Measurements from ENCODE around the gene DRC7.
"Not testable (repeated sequence)": the region's sequence is repeated elsewhere in the genome, so short reads cannot be mapped to it uniquely, and the experiment has no call there.

DRC7 gene

DNA sequence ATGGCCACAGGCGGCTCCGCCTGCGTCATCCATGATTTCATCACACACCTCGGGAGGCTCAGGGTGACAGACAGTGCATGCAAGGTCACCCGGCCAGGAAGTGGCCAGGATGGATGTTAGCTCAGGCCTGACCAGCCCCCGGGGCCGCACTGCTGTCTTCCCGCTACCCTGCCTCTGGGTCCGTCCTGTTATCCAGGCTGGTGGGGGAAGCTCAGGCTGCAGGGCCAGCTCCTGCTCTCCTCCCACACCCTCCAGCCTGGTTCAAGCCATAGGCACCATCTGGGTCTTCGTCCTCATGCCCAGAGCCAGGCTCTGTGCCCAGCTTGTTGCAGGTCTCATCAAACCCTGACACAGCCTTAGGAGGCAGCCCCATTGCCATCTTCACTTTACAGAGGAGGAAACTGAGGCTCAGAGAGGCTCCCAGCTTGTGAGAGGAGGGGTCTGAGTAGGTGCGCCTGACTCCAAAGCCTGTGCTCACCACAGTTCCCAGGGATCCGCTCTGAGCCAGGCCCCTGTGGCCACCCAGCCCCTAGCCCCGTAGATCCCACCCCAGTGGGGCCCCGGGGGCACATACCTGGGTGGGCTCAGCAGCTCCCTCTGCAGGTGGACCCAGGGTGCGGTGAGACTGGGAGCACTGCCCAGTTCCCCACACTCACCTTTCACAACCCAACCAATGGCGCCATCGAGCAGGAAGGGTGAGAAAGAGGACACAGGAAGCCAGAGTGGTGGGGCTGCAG is 26.9 kb upstream of the DRC7 start:
- no peaks in the 10 kb centered on the region for H3K4me1 Mint-ChIP-seq
- H3K27me3 Mint-ChIP-seq: peaks cover 28% of the 10 kb centered on the region
- no peak overlapping the region for H3K4me3 Mint-ChIP-seq
- H3K27ac Mint-ChIP-seq: no peak overlapping the region
- peak; percentile 13 for ATAC-seq
- H3K9me3 Mint-ChIP-seq: no peaks in the 10 kb centered on the region
- no peaks in the 10 kb centered on the region for H3K36me3 Mint-ChIP-seq

DNA sequence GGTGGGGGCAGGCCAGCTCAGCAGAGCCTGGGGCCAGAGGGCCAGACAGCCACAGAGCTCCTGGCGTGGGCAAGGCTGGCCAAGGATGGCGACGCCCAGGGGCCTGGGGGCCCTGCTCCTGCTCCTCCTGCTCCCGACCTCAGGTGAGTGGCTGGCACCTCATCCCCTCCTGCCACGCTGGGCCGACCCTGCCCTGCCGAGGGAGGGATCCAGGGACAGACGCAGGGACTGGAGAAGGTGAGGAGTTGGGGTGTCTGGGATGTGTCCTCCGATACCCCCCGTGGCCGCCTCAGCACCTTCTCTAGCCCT is 26.4 kb upstream of the DRC7 start, which contains the start of gene ADGRG3:
Gene ADGRG3, plus strand, starts transcription at position 44 of the 309 bp plus-strand sequence. Its CDS starts 42 bp downstream, at position 86.
- no peak for ATAC-seq
- H3K27me3 Mint-ChIP-seq: peaks cover 31% of the 10 kb centered on the region
- H3K27ac Mint-ChIP-seq: no peak within 1 kb of the TSS
- H3K4me3 Mint-ChIP-seq: no peak within 1 kb of the TSS
- no peaks in the 10 kb centered on the region for H3K9me3 Mint-ChIP-seq
- H3K4me1 Mint-ChIP-seq: no peaks in the 10 kb centered on the region
- no peaks in the 10 kb centered on the region for H3K36me3 Mint-ChIP-seq

DNA sequence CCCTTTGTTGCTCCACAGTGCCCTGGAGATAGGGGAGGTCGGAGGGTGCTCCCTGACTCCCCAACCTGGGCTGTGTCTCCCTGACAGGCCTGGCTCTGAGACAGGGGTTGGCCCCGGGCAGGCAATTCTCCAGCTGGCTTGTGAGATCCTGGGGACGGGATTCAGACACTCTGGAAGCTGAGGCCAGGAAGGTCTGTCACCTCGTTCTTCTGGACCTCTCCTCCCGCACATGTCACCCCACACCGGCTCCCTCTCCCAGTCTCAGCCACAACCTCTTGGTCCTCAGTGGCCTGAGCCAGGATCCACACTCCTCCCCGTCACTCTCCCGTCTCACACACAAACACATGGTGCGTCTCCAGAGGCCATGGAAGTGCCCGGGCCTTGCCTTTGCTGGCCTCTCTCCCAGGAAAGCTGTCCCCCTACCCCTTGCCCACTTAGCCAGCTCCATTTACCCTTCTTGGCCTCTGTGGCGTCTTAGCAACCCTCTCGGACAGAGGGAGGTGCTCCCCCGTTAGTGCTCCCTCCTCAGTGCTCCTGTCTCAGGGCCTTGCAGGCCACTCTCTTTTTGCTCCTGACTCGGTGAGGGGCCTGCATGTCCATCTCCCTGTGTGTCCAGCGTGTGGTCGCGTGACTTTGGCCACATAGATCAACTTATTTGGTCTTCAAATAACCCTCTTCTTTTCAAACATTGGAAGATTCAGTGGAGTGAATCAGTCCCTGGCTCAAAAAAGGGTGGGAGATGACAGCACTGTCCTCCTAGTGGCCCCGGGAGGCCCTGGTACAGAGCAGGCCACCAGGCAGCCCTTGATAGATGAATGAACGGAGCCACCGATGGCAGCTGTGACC is 25.8 kb upstream of the DRC7 start:
- no peaks in the 10 kb centered on the region for H3K4me1 Mint-ChIP-seq
- no peak for ATAC-seq
- no peak overlapping the region for H3K4me3 Mint-ChIP-seq
- no peaks in the 10 kb centered on the region for H3K9me3 Mint-ChIP-seq
- H3K36me3 Mint-ChIP-seq: no peaks in the 10 kb centered on the region
- no peak overlapping the region for H3K27ac Mint-ChIP-seq
- H3K27me3 Mint-ChIP-seq: peaks cover 37% of the 10 kb centered on the region

DNA sequence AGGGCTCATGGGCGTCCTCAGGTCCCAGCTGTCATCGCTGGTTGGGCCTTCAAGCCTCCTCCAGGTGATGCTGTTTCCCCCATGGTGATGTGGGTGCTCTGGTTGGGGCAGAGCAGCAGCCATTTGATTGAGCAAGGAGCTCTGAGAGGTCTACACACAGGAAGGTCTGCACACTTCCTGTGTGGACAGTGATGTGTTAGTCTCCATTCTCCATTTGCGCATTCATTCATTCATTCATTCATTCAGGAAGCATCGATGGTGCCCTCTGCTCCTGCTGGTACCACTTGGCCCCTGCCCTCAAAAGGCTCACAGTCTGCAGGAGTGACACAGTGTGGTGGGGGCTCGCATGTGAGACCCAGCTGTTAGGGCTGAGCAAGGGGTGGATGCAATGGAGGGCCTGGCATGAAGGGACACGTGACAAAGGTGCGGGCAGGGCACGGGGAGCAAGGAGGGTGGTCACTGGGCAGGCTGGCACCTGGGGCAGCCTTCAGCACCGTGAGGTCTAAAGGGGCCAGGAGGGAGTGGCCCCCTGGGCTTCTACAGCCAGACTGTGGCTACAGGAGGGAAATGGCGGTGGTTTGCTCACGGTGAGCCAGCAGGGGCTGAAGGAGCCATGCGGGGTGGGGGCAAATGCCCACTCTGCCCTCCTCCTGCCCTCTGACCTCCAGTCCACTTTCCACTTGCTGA is 25.0 kb upstream of the DRC7 start:
- H3K27ac Mint-ChIP-seq: no peak overlapping the region
- H3K4me1 Mint-ChIP-seq: no peaks in the 10 kb centered on the region
- no peak for ATAC-seq
- peaks cover 37% of the 10 kb centered on the region for H3K27me3 Mint-ChIP-seq
- no peak overlapping the region for H3K4me3 Mint-ChIP-seq
- H3K9me3 Mint-ChIP-seq: no peaks in the 10 kb centered on the region
- H3K36me3 Mint-ChIP-seq: no peaks in the 10 kb centered on the region

DNA sequence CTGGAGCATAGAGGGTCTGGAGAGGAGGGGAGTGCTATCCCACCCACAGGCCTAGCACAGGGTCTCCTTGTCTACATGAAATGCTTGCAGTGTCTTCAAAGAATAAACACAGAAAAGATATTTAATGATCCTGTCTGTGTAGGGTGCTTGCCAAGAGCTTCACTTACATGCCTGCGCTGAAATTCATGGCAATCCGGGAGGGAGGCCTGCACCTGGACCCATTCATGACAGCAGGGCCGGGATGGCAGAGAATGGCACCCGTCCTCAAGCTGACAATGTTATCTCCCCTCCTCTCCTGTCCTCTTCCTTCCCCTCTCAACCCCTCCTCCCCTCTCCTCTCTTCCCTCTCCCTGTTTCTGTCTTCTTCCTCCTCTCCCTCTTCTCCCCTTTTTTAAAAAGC is 24.4 kb upstream of the DRC7 start:
- H3K36me3 Mint-ChIP-seq: no peaks in the 10 kb centered on the region
- H3K9me3 Mint-ChIP-seq: no peaks in the 10 kb centered on the region
- no peak overlapping the region for H3K27ac Mint-ChIP-seq
- H3K4me1 Mint-ChIP-seq: no peaks in the 10 kb centered on the region
- H3K27me3 Mint-ChIP-seq: peaks cover 37% of the 10 kb centered on the region
- no peak for ATAC-seq
- H3K4me3 Mint-ChIP-seq: no peak overlapping the region

DNA sequence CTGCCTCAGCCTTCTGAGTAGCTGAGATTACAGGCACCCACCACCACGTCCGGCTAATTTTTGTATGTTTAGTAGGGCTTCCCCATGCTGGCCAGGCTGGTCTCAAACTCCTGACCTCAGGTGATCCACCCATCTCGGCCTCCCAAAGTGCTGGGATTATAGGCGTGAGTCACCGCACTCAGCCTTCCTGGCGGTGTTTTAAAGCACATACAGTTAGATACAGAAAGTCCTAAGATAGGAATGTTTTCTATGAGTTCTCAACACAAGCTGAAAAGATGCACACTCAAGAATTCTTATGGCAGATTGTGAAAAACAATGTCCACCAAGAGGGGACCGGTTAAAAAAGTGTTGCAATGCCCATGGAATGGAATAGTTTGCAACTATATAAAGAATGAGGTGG is 23.2 kb upstream of the DRC7 start:
- H3K9me3 Mint-ChIP-seq, H3K27ac Mint-ChIP-seq, H3K4me3 Mint-ChIP-seq, H3K4me1 Mint-ChIP-seq, H3K36me3 Mint-ChIP-seq, ATAC-seq: not testable (repeated sequence)
- peaks cover 37% of the 10 kb centered on the region for H3K27me3 Mint-ChIP-seq

DNA sequence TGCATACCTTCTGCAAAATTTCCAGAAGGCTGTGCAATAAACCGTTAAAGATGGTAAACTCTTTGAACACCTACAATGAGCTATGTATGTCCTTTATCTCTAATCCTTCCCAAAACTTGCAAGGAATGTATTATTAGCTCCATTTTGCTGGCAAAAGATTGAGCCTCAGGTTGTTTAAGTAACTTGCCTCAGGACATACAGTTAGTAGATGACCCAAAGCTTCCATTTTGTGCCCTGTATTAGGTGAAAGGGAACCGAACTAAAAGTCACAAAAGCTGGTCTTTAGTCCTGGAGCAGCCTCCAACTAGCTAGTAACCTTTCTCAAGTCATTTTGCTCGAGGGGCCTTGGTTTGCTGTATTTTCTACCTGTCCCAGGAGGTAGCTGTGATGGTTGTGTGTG is 22.2 kb upstream of the DRC7 start:
- no peak for ATAC-seq
- no peak overlapping the region for H3K27ac Mint-ChIP-seq
- no peaks in the 10 kb centered on the region for H3K36me3 Mint-ChIP-seq
- H3K9me3 Mint-ChIP-seq: no peaks in the 10 kb centered on the region
- H3K27me3 Mint-ChIP-seq: peaks cover 37% of the 10 kb centered on the region
- no peaks in the 10 kb centered on the region for H3K4me1 Mint-ChIP-seq
- no peak overlapping the region for H3K4me3 Mint-ChIP-seq

DNA sequence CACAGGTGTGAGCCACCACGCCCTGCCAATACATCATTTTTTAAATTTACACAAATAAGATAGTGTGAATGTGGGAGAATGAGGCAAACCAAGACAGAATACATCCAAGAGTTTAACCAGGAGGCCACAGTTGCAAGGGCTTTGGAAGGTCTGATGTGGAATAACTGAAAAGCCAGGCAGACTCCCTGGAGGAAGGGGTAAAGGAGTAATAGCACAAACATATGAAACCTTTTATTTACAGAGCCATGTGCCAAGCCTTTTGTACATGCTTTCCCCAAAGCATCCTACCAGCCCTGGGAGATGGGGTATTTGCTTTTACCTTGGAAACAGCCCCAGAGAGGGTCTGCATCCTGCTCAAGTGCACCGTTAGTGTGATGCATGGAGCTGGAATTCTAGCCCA is 21.8 kb upstream of the DRC7 start:
- Mint-ChIP-seq H3K4me1 (no peaks in the 10 kb centered on the region), H3K9me3 (no peaks in the 10 kb centered on the region), H3K27me3 (peaks cover 37% of the 10 kb centered on the region), H3K36me3 (no peaks in the 10 kb centered on the region), H3K27ac (no peak overlapping the region), H3K4me3 (no peak overlapping the region)
- no peak for ATAC-seq

DNA sequence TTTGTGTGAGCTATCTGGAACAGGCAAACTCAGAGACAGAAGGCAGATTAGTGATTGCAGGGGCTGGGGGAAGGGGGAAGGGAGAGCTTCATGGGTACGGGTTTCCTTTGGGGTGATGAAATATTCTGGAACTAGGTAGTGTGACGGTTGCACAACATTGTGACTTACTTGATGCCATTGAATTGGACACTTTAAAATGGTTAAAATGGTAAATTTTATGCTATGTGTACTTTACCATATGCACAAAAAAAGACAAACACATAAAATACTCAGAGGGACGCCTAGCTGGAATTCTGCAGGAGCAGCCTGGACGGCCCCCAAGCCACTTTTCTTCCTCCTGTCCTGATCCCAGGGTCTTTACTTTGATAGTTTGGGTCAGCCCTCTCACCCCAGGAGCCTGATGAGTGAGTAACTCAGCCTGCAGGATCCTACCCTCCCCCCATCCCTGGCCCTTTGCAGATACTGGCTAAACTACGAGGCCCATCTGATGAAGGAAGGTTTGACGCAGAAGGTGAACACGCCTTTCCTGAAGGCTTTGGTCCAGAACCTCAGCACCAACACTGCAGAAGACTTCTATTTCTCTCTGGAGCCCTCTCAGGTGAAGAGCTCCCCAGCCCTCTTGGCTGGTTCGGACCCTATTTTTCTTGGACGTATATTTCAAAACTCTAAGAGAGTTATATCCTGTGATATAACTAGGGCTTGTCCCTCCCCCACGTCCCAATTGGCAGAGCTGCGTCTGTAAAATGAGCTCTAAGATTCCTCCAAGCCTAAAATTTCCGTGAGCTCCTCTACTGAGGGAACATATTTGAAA is 18.7 kb upstream of the DRC7 start:
- H3K27ac Mint-ChIP-seq: no peak overlapping the region
- ATAC-seq: no peak
- peaks cover 8% of the 10 kb centered on the region for H3K4me1 Mint-ChIP-seq
- H3K27me3 Mint-ChIP-seq: peaks cover 9% of the 10 kb centered on the region
- no peaks in the 10 kb centered on the region for H3K36me3 Mint-ChIP-seq
- no peaks in the 10 kb centered on the region for H3K9me3 Mint-ChIP-seq
- no peak overlapping the region for H3K4me3 Mint-ChIP-seq

DNA sequence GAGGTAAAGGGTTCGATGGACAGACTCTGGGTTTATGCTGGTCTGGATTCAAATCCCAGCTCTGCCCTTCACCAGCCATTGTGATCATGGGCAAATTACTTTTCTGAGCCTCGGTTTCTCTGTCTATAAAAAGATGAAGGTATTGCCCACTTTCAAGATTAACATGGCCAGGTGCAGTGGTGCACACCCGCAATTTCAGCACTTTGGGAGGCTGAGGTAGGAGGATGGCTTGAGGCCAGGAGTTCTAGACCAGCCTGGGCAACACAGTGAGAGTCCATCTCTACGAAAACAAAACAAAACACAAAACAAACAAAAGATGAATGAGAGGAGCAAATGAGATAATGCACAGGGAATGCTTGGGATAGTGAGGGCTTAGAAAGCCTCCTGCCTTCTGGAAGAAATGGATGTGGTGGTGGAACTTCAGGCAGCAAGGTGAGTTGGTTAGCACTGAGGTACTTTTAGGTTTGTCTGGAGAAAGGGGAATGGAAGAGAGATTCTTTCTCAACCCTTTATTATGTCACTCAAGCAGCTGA is 18.0 kb upstream of the DRC7 start:
- H3K27me3 Mint-ChIP-seq: peaks cover 9% of the 10 kb centered on the region
- ATAC-seq: no peak
- peaks cover 8% of the 10 kb centered on the region for H3K4me1 Mint-ChIP-seq
- no peaks in the 10 kb centered on the region for H3K9me3 Mint-ChIP-seq
- no peak overlapping the region for H3K4me3 Mint-ChIP-seq
- no peaks in the 10 kb centered on the region for H3K36me3 Mint-ChIP-seq
- H3K27ac Mint-ChIP-seq: no peak overlapping the region

DNA sequence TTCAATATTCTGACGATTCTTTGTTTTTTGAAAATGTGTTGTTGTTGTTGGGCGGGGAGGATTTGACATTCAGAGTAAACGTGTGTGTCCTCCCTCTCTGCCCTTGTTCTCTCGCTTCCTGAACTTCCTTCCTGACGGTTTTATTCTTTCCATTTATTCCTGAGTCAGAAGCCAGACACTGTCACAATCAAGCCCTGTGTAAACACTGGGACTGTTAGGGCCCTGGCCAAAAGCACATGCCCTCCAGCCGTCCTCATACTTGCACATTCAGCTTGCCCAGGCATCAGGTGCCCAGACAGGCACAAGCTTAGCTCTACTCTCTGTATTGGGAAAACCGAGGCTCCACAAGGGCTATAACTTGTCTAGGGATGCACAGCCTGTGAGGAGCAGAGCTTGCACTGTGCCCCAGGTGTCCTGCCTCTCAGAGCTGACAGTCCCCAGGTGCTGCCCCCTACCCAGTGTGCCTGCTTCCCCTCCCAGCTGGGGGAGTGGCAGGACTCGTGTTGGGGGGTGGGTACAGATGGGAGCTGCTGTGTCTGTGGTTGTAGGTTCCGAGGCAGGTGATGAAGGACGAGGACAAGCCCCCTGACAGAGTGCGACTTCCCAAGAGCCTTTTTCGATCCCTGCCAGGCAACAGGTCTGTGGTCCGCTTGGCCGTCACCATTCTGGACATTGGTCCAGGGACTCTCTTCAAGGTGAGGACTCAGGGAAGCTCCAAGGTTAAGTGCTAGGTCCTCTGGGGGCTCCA is 16.8 kb upstream of the DRC7 start:
- no peaks in the 10 kb centered on the region for H3K36me3 Mint-ChIP-seq
- no peaks in the 10 kb centered on the region for H3K9me3 Mint-ChIP-seq
- H3K27me3 Mint-ChIP-seq: peaks cover 9% of the 10 kb centered on the region
- H3K27ac Mint-ChIP-seq: no peak overlapping the region
- no peak overlapping the region for H3K4me3 Mint-ChIP-seq
- peaks cover 8% of the 10 kb centered on the region for H3K4me1 Mint-ChIP-seq
- peak; percentile 3 for ATAC-seq

DNA sequence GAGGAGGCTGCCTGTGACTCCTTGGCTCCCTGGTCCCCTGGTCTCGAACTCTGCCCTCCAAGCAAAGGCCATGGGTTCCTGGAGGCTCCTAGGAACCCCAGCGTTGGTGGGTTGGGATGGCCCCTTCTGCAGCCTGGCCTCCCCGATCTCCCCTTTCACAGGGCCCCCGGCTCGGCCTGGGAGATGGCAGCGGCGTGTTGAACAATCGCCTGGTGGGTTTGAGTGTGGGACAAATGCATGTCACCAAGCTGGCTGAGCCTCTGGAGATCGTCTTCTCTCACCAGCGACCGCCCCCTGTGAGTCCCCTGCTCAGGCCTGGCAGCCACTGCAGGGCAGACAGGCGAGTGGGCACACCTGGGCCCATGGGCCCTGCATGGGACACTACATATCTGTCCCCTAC is 15.6 kb upstream of the DRC7 start:
- H3K36me3 Mint-ChIP-seq: no peaks in the 10 kb centered on the region
- H3K27me3 Mint-ChIP-seq: no peaks in the 10 kb centered on the region
- no peak overlapping the region for H3K27ac Mint-ChIP-seq
- no peak overlapping the region for H3K4me3 Mint-ChIP-seq
- no peak for ATAC-seq
- peaks cover 8% of the 10 kb centered on the region for H3K4me1 Mint-ChIP-seq
- H3K9me3 Mint-ChIP-seq: no peaks in the 10 kb centered on the region

DNA sequence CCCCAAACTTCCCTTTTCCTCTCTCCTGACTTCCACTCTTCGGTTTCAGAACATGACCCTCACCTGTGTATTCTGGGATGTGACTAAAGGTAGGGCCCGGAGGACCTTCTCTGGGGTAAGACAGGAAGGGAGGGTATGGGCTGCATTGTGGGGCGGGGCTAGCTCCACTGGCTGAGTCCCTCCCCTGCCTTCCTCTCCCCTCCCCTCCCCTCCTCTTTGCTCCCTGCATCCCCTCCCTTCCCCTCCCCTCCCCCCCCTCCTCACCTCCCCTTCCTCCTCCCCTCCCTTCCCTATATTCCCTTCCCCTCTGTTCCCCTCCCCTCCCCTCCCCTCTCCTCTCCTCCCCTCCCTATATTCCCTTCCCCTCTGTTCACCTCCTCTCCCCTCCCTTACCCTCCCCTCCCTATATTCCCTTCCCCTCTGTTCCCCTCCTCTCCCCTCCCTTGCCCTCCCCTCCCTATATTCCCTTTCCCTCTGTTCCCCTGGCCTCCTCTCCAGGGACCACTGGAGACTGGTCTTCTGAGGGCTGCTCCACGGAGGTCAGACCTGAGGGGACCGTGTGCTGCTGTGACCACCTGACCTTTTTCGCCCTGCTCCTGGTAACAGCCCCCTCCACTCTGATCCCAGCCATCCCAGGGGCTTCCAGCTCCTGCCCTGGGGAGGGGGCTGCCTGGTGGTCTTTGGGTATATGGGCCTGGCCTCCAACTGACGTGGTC is 14.7 kb upstream of the DRC7 start:
- Mint-ChIP-seq H3K9me3 (no peaks in the 10 kb centered on the region), H3K27ac (no peak overlapping the region), H3K27me3 (no peaks in the 10 kb centered on the region), H3K36me3 (no peaks in the 10 kb centered on the region), H3K4me3 (no peak overlapping the region), H3K4me1 (peaks cover 8% of the 10 kb centered on the region)
- no peak for ATAC-seq

DNA sequence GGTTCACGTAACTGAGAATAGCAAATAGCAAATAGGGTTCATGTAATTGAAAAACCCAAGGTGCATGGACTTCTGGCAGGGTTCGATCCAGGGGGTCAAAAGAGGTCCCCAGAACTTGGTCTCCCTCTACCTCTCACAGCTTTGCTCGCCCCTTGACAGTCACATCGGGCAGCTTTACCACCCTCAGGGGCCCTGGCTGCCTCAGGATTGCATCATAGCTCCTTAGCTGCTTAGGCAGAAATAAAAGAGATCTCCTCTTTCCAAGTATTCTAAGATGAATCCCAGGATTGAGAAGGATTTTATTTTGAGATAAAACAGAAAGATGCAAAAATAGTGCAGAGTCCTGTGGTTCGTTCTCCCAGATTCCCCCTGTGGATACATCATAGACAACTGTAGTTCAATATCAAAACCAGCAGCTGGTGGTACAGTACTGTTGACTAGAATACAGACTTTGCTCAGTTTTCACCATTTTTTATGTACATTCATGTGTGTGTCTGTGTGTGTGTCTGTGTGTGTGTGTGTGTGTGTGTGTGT is 13.7 kb upstream of the DRC7 start:
- H3K4me1 Mint-ChIP-seq: peaks cover 8% of the 10 kb centered on the region
- no peak overlapping the region for H3K27ac Mint-ChIP-seq
- H3K4me3 Mint-ChIP-seq: no peak overlapping the region
- no peaks in the 10 kb centered on the region for H3K27me3 Mint-ChIP-seq
- ATAC-seq: no peak
- H3K36me3 Mint-ChIP-seq: no peaks in the 10 kb centered on the region
- no peaks in the 10 kb centered on the region for H3K9me3 Mint-ChIP-seq

Data from stimulated activated memory B cell treated with anti-CD40 and anti-IgM and Interleukin-4, amounts not matched to agents 10 μg/mL and 1 μg/mL and 100 μg/mL, for 72 hours (primary cell).